COLO829 (cell line): ENCODE measurements around the gene SOCS1.

Source experiments
- DNase-seq: peaks from one replicate; pipeline ENCODE4 v3.0.0; 2012; ENCODE audit warnings: low spot score

SOCS1 gene

GRCh38 chr16:11245222-11245737 lies 10.7 kb downstream of the SOCS1 start:
- no peak for DNase-seq

DNA sequence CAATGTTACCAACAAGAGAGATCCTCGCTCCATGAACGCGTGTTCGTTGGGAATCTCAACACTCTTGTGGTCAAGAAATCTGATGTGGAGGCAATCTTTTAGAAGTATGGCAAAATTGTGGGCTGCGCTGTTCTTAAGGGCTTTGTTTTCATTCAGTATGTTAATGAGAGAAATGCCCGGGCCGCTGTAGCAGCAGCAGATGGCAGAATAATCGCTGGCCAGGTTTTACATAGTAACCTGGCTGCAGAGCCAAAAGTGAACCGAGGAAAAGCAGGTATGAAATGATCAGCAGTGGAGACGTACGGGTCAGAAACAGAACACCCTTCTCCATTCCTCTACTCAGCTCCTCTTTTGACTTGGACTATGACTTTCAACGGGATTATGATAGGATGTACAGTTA lies 13.3 kb downstream of the SOCS1 start:
- no peak for DNase-seq

DNA sequence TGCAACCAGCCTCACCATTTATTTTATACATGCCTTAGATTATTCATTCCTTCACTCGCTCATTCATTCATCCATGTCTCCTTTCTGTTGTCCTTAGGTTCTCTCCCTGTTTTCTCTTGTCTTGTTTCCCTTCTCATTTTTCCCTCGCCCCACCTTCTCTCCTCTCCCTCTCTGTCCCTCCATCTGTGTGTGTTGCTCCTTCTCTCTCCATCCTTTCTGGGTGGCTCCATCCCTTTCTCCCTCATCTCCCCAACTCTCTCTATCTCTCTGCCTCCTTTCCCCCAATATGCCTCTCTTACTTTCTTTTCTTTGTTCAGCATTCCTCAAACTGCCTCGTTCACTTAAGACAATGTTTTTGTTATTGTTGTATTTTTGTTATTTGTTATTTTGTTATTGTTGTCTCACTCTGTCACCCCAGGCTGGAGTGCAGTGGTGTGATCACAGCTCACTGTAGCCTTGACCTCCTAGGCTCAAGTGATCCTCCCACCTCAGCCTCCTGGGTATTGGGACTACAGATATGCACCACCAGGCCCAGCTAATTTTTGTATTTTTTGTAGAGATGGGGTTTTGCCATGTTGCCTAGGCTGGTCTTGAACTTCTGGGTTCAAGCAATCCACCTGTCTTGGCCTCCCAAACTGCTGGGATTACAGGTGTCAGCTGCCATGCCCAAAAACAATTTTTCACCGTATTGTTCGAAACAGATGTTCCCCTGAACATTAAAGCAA lies 14.4 kb downstream of the SOCS1 start:
- DNase-seq: no peak

GRCh38 chr16:11240636-11241473 lies 15.1 kb downstream of the SOCS1 start:
- no peak for DNase-seq

- no peak for DNase-seq
Observed at GRCh38 chr16:11239644-11240632, 16.1 kb downstream of the SOCS1 start.

DNA sequence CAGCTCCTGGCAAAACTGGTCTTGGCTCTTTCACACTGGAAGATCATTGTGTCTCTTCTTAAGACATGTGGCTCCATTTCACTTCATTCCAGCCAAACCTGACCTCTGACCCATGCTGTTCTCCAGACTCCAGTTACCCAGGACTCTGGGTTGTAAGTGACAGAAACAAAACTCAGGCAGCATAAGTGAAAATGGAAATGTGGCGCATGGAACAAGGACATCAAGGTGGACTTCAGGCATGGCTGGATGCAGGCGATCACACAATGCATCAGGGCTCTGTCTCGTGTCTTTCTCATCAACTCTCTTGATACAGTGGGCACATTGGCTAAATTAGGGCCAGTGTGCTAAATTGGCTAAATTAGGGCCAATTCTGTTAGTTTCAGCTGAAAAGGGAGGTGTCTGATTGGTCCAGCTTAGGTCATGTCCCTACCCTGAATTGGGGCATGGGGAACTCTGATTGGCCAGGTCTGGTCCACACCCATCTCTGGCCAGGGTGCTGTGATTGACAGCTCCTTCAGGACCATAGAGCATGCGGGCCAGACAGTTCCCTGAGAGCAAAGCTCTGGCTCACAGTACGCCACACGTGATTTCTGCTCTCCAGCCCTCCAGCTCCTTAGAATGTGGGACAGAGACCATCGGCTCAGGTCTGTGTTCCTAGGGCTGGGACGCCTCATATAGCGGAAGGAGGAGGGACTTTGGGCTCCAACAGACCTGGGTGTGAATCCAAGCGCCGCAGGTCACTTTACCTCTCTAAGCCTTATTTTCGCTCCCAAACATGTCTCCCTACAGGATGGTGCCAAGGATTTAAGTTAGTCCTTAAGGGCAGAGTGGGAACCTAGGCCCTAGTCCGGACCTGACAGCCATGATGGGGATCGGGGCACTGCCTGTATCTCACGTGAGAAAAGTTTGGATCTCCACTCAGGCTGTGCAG lies 17.5 kb downstream of the SOCS1 start:
- no peak for DNase-seq

DNA sequence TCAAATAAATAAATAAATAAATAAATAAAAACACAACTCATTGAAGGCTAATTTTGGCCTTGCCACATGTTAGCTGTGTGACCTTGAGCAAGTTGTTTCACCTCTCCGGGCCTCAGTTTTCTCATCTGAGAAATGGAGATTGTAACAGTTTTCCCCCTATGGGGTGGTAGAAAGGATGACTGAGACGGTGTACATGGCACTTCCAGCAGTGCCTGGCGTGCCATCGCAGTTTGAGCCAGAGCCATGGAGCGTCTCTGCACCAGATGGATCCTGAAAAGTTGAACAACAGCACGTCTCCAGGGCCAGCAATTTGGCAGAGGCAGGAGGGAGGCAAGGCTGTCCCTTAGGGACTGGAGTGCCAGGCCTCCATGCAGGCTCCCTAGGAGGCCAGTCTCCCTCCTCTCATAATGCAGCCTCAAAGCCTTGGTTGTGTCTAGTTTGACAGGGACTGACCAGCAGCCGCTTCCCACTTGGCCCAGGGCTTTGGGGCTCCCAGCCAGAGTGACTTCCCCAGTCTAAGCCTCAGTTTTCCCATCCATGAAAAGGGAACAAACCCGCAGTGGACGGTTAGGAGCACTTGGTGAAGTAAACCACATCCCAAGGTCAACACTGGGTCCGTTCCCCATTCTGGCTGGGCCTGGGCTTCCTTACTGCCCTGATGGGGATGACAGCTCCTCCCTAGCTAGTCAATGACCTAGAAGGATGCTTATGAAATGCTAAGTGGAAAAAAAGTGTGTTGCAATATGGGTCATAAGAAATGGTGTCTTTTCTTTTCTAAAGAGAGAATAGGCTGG lies 19.3 kb downstream of the SOCS1 start:
- DNase-seq: no peak

- DNase-seq: no peak
Observed at GRCh38 chr16:11235703-11235991, 20.4 kb downstream of the SOCS1 start.

DNA sequence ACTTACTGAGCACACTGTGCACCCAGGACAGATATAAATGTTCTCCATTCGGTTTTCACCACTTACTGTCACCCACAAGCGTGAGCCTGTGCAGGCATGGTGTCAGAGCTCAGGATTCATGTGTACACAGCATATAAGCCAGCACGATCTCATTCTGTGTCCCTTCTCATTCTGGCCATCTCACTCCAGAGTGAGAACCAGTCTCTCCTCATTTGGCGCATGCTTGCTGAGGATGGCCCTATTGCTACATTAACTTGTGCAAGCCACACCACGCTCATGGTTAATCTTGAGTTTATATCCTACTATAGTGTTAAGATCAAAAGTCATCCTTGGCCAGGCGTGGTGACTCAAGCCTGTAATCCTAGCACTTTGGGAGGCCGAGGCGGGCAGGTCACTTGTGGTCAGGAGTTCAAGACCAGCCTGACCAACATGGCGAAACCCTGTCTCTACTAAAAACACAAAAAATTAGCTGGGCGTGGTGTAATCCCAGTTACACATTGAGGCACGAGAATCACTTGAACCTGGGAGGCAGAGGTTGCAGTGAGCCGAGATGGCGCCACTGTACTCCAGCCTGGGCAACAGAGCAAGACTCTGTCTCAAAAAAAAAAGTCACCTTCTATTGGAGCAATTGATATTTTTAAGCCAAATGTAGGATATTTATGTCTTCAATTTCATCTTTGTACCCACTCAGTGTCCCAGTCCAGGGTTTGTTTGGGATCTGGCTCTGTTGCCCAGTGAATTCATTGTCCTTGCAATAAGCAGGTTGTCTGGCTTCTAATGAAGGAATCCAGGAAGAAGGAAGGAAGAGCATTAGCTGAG lies 20.9 kb downstream of the SOCS1 start:
- DNase-seq: no peak

DNA sequence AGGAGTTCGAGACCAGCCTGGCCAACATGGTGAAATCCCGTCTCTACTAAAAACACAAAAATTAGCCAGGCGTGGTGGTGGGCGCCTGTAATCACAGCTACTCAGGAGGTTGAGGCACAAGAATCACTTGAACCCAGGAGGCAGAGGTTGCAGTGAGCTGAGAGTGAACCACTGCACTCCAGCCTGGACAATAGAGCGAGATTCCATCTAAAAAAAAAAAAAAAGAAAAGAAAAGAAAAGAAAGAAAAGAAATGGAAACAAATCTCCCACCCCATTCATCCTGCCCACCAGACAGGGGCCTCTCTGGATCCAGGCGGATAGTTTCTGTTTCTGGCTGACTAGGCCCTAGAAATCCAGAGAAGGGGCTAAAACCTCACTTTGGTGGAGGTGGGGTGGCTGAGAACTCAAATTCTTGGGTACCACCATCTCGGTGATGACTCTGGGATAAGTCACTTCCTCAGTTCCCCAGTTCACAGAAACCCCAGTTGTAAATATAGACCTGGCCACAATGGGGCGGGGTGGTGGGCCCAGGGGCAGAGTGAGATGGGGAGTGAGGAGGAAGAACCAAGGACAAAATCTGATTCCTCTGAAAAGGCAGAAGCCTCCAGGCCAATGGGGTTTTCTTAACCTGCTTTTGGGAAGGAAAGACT lies 22.2 kb downstream of the SOCS1 start:
- no peak for DNase-seq

DNA sequence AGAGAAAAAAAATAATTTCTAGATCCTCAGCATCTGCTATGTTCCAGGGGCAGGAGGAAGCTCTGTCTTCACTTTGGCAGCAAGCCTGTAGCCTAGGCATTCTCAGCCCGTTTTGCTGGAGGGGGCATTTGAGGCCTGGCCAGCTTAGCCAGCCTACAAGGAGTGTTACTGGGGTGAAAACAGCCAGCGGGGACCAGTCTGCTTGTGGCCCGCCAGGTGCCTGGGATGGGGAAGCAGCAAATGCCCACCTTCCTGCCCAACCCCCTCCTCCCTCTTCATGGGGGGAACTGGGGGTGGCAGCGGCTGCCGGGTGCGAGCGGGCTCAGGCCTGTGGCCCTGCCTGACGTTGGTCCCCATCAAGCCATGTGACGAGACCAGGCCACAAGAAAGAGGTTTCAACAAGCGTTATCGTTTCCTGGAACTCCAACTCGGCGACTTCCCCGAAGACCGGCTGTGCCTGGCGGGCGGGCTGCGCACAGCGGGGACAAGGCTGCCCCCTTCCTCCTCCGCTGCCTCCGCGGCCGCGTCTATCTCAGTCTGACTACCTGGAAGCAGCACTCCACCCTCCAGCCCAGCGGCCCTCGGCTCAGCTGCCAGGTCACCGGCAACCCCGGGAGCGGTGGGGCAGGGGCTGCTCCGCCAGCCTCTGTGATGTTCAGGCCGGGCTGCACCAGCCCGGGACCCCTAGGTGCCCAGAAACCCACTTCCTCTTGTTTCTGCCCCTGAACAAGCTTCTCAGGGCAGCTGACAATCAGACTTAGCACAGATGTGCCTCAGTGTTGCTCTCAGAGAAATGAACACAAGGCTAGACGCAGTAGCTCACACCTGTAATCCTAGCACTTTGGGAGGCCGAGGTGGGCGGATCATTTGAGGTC lies 22.9 kb downstream of the SOCS1 start:
- DNase-seq: no peak

GRCh38 chr16:11232302-11232851 lies 23.6 kb downstream of the SOCS1 start:
- no peak for DNase-seq

- DNase-seq: no peak
Observed at GRCh38 chr16:11231367-11231970, 24.5 kb downstream of the SOCS1 start.

- no peak for DNase-seq
Observed at GRCh38 chr16:11229906-11230305, 26.1 kb downstream of the SOCS1 start.

- DNase-seq: no peak
Observed at GRCh38 chr16:11229432-11229831, 26.6 kb downstream of the SOCS1 start.

GRCh38 chr16:11225677-11226549 lies 30.1 kb downstream of the SOCS1 start:
- no peak for DNase-seq
